Neuron (in vitro differentiated cells): ENCODE measurements around the gene HSBP1.

Experiments used
- H2AFZ ChIP-seq: one replicate; pipeline ENCODE4 v1.6.1; 2013; ENCODE audit warnings: low read depth, mild to moderate bottlenecking, inconsistent platforms, low read length, moderate library complexity
- H3K27me3 ChIP-seq: one replicate; pipeline ENCODE4 v1.6.1; 2013; ENCODE audit warnings: low read length; ENCODE audit not compliant: insufficient read depth
- H3K36me3 ChIP-seq: one replicate; pipeline ENCODE4 v1.6.1; 2013; ENCODE audit warnings: low read length; ENCODE audit not compliant: insufficient read depth
- H3K4me1 ChIP-seq: one replicate; pipeline ENCODE4 v1.6.1; 2013; ENCODE audit warnings: low read length; ENCODE audit not compliant: insufficient read depth
- H3K4me3 ChIP-seq: 2 replicates; pipeline ENCODE4 v1.5.1; 2013; ENCODE audit warnings: mild to moderate bottlenecking, low read length, moderate library complexity
- H3K9me3 ChIP-seq: one replicate; pipeline ENCODE4 v1.6.1; 2013; ENCODE audit warnings: low read length

Gene HSBP1

DNA sequence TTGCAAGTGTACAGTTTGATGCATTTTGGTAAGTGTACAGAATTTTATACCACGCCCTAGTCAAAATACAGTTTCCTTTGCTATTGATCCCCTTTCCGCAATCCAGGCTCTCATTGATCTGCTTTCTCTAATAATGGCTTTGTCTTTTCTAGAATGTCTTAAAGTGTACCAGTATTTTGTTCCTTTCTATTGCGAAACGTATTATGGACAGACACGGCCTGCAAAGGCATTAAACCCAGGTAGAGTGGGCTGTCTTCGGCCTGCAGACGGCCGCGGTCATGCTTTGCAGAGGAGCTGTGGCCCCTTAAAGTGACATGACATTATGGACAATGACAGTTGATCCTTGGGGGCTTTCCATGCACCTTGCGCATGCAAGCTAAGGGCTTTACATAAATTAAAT, 15.9 kb upstream of the HSBP1 start:
- Histone ChIP-seq H2AFZ (no peak overlapping the region), H3K4me3 (no peak overlapping the region), H3K36me3 (no peaks in the 10 kb centered on the region), H3K4me1 (peaks cover 12% of the 10 kb centered on the region), H3K27me3 (no peaks in the 10 kb centered on the region), H3K9me3 (peaks cover 2% of the 10 kb centered on the region)

DNA sequence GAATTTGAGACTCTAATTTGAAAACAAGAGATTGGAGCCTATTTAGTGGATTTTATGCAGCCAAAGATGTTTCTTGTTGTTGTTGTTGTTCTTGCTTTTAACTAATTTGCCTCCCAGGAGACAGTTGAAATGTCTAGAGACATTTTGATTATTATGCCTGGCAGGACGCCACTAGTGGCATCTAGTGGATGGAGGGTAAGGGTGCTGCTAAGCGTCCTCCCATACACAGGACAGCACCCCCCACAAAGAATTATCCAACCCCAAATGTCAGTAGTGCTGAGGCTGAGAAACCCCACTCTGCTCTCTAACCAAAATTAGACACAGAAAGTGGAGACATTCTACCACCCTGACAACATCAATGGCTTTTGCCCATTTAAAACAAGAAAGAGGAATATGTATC, 15.4 kb upstream of the HSBP1 start:
- Histone ChIP-seq H3K27me3 (no peaks in the 10 kb centered on the region), H3K4me3 (no peak overlapping the region), H3K36me3 (no peaks in the 10 kb centered on the region), H3K9me3 (peaks cover 2% of the 10 kb centered on the region), H3K4me1 (peaks cover 17% of the 10 kb centered on the region), H2AFZ (no peak overlapping the region)

DNA sequence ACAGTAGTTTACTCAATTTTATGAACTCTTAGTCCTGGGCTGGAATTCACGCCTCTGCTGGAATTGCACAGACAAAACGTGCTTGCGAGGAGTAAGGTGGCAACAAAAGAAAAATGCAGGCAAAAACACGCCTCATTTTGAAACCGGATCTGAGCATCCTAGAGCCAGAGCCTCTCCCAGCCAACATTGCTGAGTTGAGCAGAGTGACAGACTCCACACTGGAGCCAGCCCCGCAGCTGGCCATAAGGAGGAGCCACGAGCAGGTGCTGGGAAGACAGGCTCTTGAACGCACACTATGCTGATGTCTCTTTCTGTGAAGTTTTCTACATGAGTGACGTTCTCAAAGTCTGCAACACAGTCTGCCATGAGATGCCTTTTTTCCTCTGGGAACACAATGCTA, 14.6 kb upstream of the HSBP1 start:
- Histone ChIP-seq H3K4me3 (no peak overlapping the region), H2AFZ (no peak overlapping the region), H3K4me1 (peaks cover 19% of the 10 kb centered on the region), H3K9me3 (peaks cover 2% of the 10 kb centered on the region), H3K27me3 (no peaks in the 10 kb centered on the region), H3K36me3 (no peaks in the 10 kb centered on the region)

DNA sequence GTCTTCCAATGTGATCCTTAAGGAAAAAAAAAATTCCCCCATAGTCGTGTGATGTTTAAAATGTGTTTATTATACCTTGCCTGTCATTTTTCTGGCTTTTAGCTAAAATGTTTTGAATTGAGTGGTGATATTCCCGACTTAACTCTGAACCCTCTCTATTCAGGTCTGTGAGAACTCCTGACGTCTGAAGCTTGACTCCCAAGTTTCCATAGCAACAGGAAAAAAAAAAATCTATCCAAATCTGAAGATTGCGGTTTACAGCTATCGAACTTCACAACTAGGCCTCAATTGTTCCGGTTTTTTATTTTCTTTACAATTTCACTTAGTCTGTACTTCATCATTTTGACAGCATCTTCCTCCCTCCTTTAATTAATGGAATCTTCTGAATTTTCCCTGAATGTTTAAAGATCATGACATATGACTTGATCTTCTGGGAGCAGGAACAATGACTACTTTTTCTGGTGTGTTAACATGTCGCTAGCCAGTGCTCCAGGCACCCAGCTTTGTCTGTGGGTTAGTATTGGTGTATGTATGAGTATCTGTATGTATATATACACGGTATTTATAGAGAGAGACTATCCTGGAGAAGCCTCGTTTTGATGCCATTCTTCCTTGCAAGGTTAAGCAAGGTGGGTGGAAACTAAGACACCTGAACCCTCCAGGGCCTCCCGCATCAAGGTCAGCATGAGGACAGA, 12.8 kb upstream of the HSBP1 start:
- Histone ChIP-seq H3K9me3 (peaks cover 2% of the 10 kb centered on the region), H3K4me3 (no peak overlapping the region), H2AFZ (no peak overlapping the region), H3K36me3 (no peaks in the 10 kb centered on the region), H3K27me3 (no peaks in the 10 kb centered on the region), H3K4me1 (peaks cover 19% of the 10 kb centered on the region)

DNA sequence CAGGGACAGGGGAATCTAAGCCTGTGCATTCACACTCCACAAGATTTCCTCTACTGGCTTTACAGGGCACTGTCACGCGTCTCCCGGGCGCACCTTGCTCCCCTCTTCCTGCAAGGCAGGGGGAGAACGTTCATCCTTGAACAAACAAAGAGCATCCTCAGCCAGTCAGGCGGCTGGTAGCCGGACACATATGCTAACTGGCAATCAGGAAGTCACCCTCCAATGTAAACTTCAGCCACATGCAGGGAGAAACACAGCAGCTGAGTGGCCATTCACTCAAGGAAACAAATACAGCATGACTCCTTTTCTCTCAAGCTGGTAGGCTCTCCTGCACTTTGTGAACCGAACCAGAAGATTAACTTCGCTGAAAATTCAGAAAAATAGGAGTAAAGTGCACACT, 10.8 kb upstream of the HSBP1 start:
- Histone ChIP-seq H3K36me3 (no peaks in the 10 kb centered on the region), H2AFZ (peak overlapping the region; percentile 29), H3K4me3 (no peak overlapping the region), H3K9me3 (peaks cover 2% of the 10 kb centered on the region), H3K27me3 (no peaks in the 10 kb centered on the region), H3K4me1 (peaks cover 19% of the 10 kb centered on the region)

DNA sequence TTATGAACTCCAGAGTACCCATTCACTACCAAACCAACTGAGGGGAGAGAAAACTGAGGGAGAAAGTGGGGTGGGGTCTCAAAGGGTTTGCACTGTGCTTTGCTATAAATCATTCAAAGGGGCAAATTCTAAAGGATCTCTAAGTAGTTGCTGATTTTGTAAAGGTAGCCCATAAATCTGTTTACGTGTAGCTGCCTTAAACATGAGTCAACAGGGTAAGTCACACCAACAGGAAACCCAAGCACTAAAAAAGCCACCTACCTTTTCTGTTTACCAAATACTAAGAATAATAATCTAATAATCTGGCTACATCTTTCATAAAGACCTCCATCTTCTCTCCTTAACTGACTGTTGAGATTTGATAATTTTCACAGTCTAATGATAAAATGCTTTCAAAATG, 8.4 kb upstream of the HSBP1 start:
- Histone ChIP-seq H3K4me3 (no peak overlapping the region), H3K27me3 (no peaks in the 10 kb centered on the region), H3K4me1 (peaks cover 21% of the 10 kb centered on the region), H3K36me3 (no peaks in the 10 kb centered on the region), H2AFZ (no peak overlapping the region), H3K9me3 (no peaks in the 10 kb centered on the region)

DNA sequence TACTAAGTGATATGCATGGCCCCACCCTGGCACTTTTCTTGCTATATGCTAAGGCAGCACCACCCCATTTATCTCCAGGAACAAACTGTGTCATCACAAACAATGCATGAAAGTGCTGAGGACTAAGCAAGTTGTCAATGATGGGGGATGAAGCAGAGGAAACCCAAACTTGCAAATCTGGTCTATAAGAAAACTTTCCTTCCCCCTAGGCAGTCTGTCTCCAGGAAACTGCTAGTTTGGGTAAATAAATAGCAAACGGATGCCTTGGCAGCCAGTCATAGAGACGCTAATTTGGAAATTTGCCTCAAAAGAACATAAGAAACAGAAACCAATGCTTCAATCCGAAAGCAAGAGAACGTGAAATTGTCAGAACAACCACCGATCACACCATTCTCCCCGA, 5.6 kb upstream of the HSBP1 start:
- no peaks in the 10 kb centered on the region for H3K27me3 ChIP-seq
- H3K4me3 ChIP-seq: no peak overlapping the region
- no peaks in the 10 kb centered on the region for H3K36me3 ChIP-seq
- no peaks in the 10 kb centered on the region for H3K9me3 ChIP-seq
- H2AFZ ChIP-seq: no peak overlapping the region
- H3K4me1 ChIP-seq: peaks cover 7% of the 10 kb centered on the region

DNA sequence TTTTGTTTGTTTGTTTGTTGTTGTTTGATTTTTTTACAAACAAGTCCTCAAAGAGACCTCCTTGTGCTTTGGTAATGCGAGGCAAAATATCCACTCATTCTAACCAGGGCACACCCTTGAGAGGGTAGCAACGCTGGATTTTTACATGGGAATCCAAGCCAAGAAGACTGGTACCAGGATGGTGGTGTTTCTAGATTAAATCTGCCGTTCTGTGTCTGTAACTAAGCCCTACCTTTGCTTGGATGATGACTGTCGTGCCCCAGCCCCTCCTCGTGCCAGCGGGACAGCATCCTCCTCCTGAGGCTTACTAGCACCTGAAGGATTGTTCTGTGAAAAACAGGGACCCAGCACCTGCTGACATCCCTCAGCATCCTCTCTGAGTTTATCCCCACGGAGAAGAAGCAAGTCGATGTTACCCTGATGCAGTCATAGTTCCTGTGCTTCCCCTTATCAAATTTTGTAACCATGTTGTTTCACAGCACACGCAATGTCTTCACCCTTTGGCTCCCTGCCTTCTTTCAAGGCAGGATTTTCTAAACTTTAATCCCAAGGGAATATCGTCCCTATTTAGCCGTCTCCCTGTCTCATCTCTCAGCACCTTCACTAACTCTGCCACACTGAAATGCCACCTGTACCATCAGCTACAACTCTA, 5.1 kb upstream of the HSBP1 start:
- no peaks in the 10 kb centered on the region for H3K36me3 ChIP-seq
- H3K27me3 ChIP-seq: no peaks in the 10 kb centered on the region
- no peaks in the 10 kb centered on the region for H3K9me3 ChIP-seq
- no peak overlapping the region for H3K4me3 ChIP-seq
- no peak overlapping the region for H2AFZ ChIP-seq
- H3K4me1 ChIP-seq: peaks cover 2% of the 10 kb centered on the region

DNA sequence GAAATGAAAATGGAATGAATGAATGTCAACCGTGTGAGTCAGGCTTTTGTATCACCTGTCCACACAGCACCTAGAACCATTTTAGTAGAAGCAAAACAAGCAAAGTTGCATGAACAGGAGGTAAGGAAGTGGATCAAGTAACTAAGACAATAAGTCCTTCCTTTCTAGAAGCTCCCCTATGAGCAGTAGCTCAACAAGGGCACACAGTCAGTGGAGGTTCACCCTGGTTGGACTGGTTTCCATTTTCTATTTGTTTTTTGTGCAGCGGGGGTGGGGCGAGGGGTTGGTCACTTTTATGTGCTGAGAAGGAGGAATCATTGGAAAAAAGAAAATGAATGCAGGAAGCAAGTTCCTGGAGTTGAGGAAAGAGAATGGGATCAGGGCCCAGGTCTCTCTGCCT, 4.0 kb upstream of the HSBP1 start:
- H3K9me3 ChIP-seq: no peaks in the 10 kb centered on the region
- H2AFZ ChIP-seq: no peak overlapping the region

DNA sequence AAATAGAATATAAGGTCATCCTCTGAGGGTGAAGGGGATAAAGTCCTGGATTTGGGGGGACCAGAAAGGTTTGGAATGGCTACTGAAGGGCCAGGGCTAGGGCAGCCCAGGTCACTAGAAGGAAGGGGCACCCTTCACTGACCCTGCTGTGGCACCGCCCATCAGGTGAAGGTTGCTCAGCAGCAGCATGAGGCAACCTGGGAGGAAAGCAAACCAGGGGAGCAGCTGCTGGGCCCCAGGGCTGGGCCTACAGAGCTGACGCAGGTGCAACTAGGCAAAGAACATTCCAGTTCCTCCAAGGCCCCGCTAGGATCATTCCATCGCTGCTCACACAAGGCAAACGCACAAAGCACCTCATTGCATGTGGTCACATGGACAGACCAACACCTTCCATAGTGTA, 3.4 kb upstream of the HSBP1 start:
- Histone ChIP-seq H3K4me1 (peaks cover 7% of the 10 kb centered on the region), H3K4me3 (no peak overlapping the region), H3K36me3 (no peaks in the 10 kb centered on the region), H3K27me3 (no peaks in the 10 kb centered on the region), H2AFZ (no peak overlapping the region), H3K9me3 (no peaks in the 10 kb centered on the region)

More for the DNA sequence above, 4.0 kb upstream of the HSBP1 start:
- H3K27me3 ChIP-seq: no peaks in the 10 kb centered on the region
- H3K36me3 ChIP-seq: no peaks in the 10 kb centered on the region
- peaks cover 3% of the 10 kb centered on the region for H3K4me1 ChIP-seq
- no peak overlapping the region for H3K4me3 ChIP-seq

DNA sequence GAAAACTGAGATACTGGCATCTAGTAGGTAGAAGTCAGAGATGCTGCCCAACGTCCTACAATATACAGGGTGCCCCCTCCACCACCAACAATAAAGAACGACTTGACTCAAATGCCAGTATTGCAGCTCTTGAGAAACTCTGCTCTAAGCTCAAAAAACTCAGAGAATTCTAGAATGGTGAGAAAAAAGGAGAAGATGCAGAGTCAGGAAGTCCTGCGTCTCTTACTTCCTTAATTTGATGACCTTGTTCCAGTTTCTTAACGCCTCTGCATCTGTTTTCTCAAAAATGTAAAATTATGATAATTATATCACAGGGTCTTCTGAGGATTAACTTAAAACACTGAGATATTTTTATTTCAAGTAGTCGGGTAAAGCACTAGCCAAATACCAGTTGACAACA, 1.7 kb upstream of the HSBP1 start:
- H3K27me3 ChIP-seq: no peaks in the 10 kb centered on the region
- no peak overlapping the region for H3K4me3 ChIP-seq
- H3K4me1 ChIP-seq: peaks cover 7% of the 10 kb centered on the region
- peaks cover 13% of the 10 kb centered on the region for H3K36me3 ChIP-seq
- H2AFZ ChIP-seq: no peak overlapping the region
- H3K9me3 ChIP-seq: no peaks in the 10 kb centered on the region

DNA sequence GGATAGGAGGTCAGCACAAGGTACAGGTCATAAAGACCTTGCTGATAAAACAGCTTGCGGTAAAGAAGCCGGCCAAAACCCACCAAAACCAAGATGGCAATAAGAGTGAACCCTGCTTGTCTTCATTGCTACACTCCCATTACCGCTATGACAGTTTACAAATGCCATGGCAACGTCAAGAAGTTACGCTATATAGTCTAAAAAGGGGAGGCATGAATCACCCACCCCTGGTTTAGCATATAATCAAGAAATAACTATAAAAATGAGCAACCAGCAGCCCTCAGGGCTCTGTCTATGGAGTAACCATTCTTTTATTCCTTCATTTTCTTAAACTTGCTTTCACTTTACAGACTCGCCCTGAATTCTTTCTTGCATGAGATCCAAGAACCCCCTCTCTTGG, 1.0 kb upstream of the HSBP1 start:
- no peak overlapping the region for H2AFZ ChIP-seq
- peaks cover 19% of the 10 kb centered on the region for H3K36me3 ChIP-seq
- no peak overlapping the region for H3K4me3 ChIP-seq
- H3K9me3 ChIP-seq: no peaks in the 10 kb centered on the region
- peaks cover 7% of the 10 kb centered on the region for H3K4me1 ChIP-seq
- no peaks in the 10 kb centered on the region for H3K27me3 ChIP-seq

DNA sequence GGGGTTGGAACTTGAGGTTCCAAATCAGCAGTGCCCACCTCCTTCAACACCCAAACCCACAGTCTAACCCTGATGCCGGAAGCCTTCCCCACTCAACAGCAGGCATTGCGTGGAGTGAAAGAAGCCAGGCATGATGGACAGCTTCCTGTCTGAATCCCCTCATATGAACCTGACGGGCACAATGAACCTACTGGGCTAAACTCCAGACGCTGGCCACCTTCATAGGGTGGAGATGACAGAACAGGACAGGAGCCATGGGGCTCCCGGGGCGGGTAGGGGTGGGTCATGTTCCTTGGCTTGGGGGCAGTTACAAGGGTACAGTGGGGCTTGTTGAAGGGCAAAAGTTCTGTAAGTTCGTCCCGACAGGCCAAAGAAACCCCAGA, 460 bp upstream of the HSBP1 start:
- Histone ChIP-seq H3K4me3 (no peak overlapping the region), H3K36me3 (peaks cover 25% of the 10 kb centered on the region), H3K4me1 (peaks cover 7% of the 10 kb centered on the region)

DNA sequence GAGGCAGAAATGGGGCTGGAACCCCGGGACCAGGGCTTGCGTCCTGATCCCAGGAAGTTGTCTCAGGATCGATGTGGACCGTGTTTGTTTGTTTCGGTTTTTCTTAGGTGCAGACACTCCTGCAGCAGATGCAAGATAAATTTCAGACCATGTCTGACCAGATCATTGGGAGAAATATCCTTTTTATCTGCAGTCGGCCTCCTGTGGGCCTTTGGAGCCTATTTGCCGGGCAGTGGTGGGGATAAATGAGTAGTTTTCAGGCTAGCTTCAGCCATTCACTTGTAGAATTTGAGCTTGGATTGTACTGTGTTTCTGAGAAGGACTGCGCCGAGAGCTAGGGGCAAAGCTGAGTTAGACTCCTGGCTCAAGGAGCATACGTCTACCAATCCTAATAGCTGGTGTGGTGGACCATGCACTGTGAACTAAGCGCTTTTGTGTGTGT, 816 bp downstream of the HSBP1 start:
- Histone ChIP-seq H2AFZ (peak overlapping the region; percentile 82), H3K9me3 (no peaks in the 10 kb centered on the region), H3K27me3 (no peaks in the 10 kb centered on the region), H3K4me1 (peaks cover 14% of the 10 kb centered on the region), H3K36me3 (peaks cover 33% of the 10 kb centered on the region), H3K4me3 (peak overlapping the region; percentile 74)

More for the DNA sequence above, 460 bp upstream of the HSBP1 start:
- Histone ChIP-seq H3K9me3 (no peaks in the 10 kb centered on the region), H3K27me3 (no peaks in the 10 kb centered on the region), H2AFZ (peak overlapping the region; percentile 82)
